CD8-positive, alpha-beta memory T cell (primary cell): ENCODE data around the gene TMA7. TPM values are rescaled to one million over a fixed set of nuclear protein-coding genes. Genes with fewer than 3 reads are reported as not detected.

ENCODE experiments used
- CTCF ChIA-PET: fragments of 350-600 bp; sonication (Branson Sonifier 250); formaldehyde crosslinking; loops from one replicate; lab custom pipeline; 2021; ENCODE audit warnings: antibody characterized with exemption; lab: Charles Lee
- POLR2A ChIA-PET: fragments of 350-600 bp; sonication (Branson Sonifier 250); formaldehyde crosslinking; loops from one replicate; lab custom pipeline; 2021; ENCODE audit warnings: antibody characterized with exemption; lab: Charles Lee
- DNase-seq, 5 donors: peaks; one replicate each; pipeline versions ENCODE4 v3.0.0 to v3.0.0-alpha.2; 2020 to 2022; ENCODE audit warnings: mixed read lengths in 1 of 5
- H3K27ac ChIP-seq: one replicate; pipeline ENCODE4 v1.7.0; 2013; ENCODE audit warnings: low read depth, mild to moderate bottlenecking, low read length, moderate library complexity
- H3K27me3 ChIP-seq: 2 replicates; pipeline ENCODE4 v1.7.0; 2013; ENCODE audit warnings: low read length, mild to moderate bottlenecking; ENCODE audit not compliant: insufficient read depth, poor library complexity, severe bottlenecking
- H3K36me3 ChIP-seq: 2 replicates; pipeline ENCODE4 v1.7.0; 2013; ENCODE audit warnings: mild to moderate bottlenecking, low read length, moderate library complexity; ENCODE audit not compliant: insufficient read depth
- H3K4me1 ChIP-seq: 2 replicates; pipeline ENCODE4 v1.7.0; 2013; ENCODE audit warnings: mild to moderate bottlenecking, low read length, moderate library complexity; ENCODE audit not compliant: insufficient read depth
- H3K4me3 ChIP-seq: 2 replicates; pipeline ENCODE4 v1.7.0; 2013; ENCODE audit warnings: mild to moderate bottlenecking, low read length
- H3K9me3 ChIP-seq: 2 replicates; pipeline ENCODE4 v1.7.0; 2013; ENCODE audit warnings: mild to moderate bottlenecking, low read length
- H3K27ac Mint-ChIP-seq, 8 donors: one replicate each; pipeline ENCODE4 v1.8.0; 2020 to 2021; ENCODE audit warnings: mixed read lengths in 8 of 8, mild to moderate bottlenecking in 6 of 8, inconsistent platforms in 3 of 8, moderate library complexity in 3 of 8
- H3K27me3 Mint-ChIP-seq, 2 donors: one replicate each; pipeline ENCODE4 v1.8.0; 2020 to 2021; ENCODE audit warnings: mixed read lengths in 2 of 2, mild to moderate bottlenecking in 1 of 2, moderate library complexity in 1 of 2
- H3K36me3 Mint-ChIP-seq, 3 donors: one replicate each; pipeline ENCODE4 v1.8.0; 2020 to 2021; ENCODE audit warnings: mixed read lengths in 3 of 3, inconsistent platforms in 1 of 3, mild to moderate bottlenecking in 1 of 3
- H3K4me1 Mint-ChIP-seq, 3 donors: one replicate each; pipeline ENCODE4 v1.8.0; 2020 to 2021; ENCODE audit warnings: mixed read lengths in 3 of 3, inconsistent platforms in 1 of 3, mild to moderate bottlenecking in 1 of 3
- H3K4me3 Mint-ChIP-seq, 7 donors: one replicate each; pipeline ENCODE4 v1.8.0; 2020 to 2021; ENCODE audit warnings: mixed read lengths in 7 of 7, mild to moderate bottlenecking in 6 of 7, moderate library complexity in 4 of 7, inconsistent platforms in 2 of 7
- H3K9me3 Mint-ChIP-seq, 5 donors: one replicate each; pipeline ENCODE4 v1.8.0; 2020 to 2022; ENCODE audit warnings: mixed read lengths in 5 of 5, mild to moderate bottlenecking in 3 of 5, moderate library complexity in 2 of 5, inconsistent platforms in 1 of 5
- polyA plus RNA-seq: library from polyadenylated mRNA; unstranded; fragments of 300-500 nt; fragmentation: Illumina TruSeq; gene quantifications from one replicate; pipeline ENCODE4 v1.2.3, GENCODE V29; 2021
- total RNA-seq, 2 experiments: library from RNA; stranded (reverse); gene quantifications; one replicate each; pipeline ENCODE4 v1.2.3, GENCODE V29; 2021

TMA7 gene
- total and polyA plus RNA-seq, 3 experiments from 2014 or later: 420 to 826 (median 494) TPM

DNA sequence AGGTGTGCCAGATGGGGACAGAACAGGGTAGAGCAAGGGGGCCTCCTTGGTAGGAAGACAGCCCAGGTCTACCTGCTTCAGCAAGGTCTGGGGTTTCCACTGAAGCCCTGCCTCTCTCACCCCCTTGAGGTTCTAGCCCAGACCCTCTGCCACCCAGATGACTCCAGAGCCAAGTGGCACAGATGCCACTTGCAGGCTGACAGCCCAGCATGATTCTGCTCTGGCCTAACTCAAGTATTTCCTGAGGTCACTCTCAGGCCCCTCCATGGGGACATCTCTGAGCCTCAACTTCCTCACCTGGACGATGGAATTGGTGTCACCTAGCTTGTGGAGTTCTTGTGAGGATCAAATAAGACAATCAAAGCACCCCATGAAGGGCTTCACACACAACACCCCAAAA is 34.1 kb upstream of the TMA7 start:
- H3K27me3 Mint-ChIP-seq: peaks cover 0 to under 1% of the 10 kb centered on the region in 2 donors
- no peaks in the 10 kb centered on the region for H3K4me1 Mint-ChIP-seq
- Histone ChIP-seq H3K4me3 (no peak overlapping the region), H3K27me3 (no peaks in the 10 kb centered on the region), H3K36me3 (no peaks in the 10 kb centered on the region), H3K4me1 (no peaks in the 10 kb centered on the region), H3K27ac (no peak overlapping the region), H3K9me3 (no peaks in the 10 kb centered on the region)
- no peaks in the 10 kb centered on the region for H3K9me3 Mint-ChIP-seq
- H3K4me3 Mint-ChIP-seq: peak overlapping the region in 1 of 7 donors; percentile 42
- ChIA-PET POLR2A (no interaction called here), CTCF (interaction anchor here (3.1 to 8.0 kb wide), 2 partner anchors 29 to 30 kb away, joined by 14 to 176 read pairs; no protein-coding TSS in a partner anchor)
- H3K27ac Mint-ChIP-seq: peak overlapping the region in 1 of 8 donors; percentile 10
- peak in 1 of 5 donors; percentile 33 for DNase-seq
- H3K36me3 Mint-ChIP-seq: no peaks in the 10 kb centered on the region

DNA sequence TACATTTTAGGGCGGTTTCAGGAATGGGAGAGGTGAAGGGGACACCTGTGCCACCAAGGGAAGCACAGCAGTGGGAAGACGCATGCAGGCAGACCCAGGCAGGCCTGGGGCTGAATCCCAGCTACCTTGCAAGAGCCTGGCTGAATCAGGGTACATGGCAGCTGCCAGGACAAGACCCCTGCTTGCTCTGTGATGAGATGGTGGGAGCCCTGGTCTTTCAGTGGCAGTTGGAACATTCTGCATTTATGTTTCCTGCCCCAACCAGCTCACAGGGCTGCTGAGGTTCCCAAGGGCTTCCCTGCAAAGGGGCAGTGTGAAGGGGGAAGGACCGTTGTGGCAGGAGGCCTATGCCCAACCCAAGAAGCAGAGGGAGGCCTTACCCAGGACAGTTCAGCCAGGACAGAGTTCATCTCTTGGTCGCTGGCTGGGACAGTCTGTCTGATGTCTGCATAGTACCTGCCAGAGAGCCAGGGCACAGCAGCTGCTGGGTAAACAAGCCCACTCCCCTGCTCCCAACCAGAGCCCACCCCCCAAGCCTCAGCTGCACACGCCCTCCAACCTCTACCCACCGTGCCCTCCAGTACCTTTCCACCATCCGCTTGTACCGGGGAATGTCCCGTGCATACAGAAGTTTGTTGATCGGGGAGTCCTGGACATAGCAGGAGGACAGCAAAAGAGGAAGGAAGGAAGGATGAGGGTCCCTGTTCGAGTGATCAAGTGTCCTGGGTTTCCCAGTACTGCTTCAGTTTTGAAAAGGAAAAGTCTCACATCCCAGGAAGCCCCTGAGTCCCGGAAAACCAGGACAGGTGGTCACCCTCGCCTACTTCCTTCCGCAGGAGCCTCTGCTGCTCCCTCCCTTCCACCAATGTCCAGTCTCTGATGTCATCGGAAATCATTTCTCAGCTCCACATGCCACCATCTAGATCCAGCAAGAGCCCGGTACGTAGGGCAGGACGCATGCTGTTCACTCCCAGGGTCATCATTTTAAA is 33.3 kb upstream of the TMA7 start:
- DNase-seq: peak in 1 of 5 donors; percentile 28
- no peaks in the 10 kb centered on the region for H3K27me3 Mint-ChIP-seq
- H3K4me1 ChIP-seq: no peaks in the 10 kb centered on the region
- H3K27ac ChIP-seq: no peak overlapping the region
- H3K9me3 Mint-ChIP-seq: no peaks in the 10 kb centered on the region
- H3K9me3 ChIP-seq: no peaks in the 10 kb centered on the region
- no peaks in the 10 kb centered on the region for H3K27me3 ChIP-seq
- H3K36me3 Mint-ChIP-seq: peaks cover 0 to 1% (median 0%) of the 10 kb centered on the region in 3 donors
- ChIA-PET CTCF (interaction anchor here (1.7 to 3.1 kb wide), 2 partner anchors 29 to 143 kb away, joined by 7 to 14 read pairs; no protein-coding TSS in a partner anchor), POLR2A (no interaction called here)
- H3K36me3 ChIP-seq: no peaks in the 10 kb centered on the region
- H3K4me1 Mint-ChIP-seq: no peaks in the 10 kb centered on the region
- H3K4me3 Mint-ChIP-seq: no peak overlapping the region
- peak overlapping the region in 1 of 8 donors; percentile 10 for H3K27ac Mint-ChIP-seq
- H3K4me3 ChIP-seq: no peak overlapping the region

DNA sequence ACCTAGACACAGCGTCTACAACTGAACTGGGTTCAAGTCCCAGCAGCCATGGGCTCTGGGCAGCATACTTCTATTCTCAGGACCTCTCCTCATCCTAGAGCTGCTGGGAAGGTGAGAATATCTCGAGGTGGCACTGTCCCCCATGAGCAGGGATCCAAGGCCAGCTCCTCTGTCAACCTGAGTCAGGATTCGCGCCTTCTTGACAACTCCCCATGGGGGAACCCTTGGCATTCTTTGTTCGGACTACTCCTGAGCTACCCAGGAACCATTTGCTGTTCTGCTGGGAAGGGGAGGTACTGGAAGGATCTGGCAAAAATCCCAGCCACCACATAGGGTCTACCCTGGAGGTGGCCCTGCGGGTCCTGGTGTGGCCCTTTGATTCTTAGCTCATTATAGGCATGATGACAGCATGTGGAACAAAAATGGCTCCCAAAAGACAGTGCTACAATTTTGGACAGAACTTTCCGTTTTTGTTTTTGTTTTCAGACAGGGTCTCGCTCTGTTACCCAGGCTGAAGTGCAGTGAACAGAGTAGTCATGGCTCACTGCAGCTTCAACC is 32.4 kb upstream of the TMA7 start:
- Mint-ChIP-seq H3K27me3 (peaks cover 0 to 2% of the 10 kb centered on the region in 2 donors), H3K9me3 (no peaks in the 10 kb centered on the region), H3K4me3 (no peak overlapping the region), H3K4me1 (no peaks in the 10 kb centered on the region), H3K27ac (peak overlapping the region in 1 of 8 donors; percentile 81), H3K36me3 (peaks cover 0 to 1% (median 0%) of the 10 kb centered on the region in 3 donors)
- H3K27me3 ChIP-seq: no peaks in the 10 kb centered on the region
- peak in 2 of 5 donors; percentile 0 to 28 for DNase-seq
- no peaks in the 10 kb centered on the region for H3K9me3 ChIP-seq
- POLR2A ChIA-PET: no interaction called here
- H3K27ac ChIP-seq: no peak overlapping the region
- H3K4me3 ChIP-seq: no peak overlapping the region
- H3K36me3 ChIP-seq: no peaks in the 10 kb centered on the region
- CTCF ChIA-PET: interaction anchor here (1.7 to 3.1 kb wide), 2 partner anchors 29 to 142 kb away, joined by 7 to 14 read pairs; no protein-coding TSS in a partner anchor
- no peaks in the 10 kb centered on the region for H3K4me1 ChIP-seq

DNA sequence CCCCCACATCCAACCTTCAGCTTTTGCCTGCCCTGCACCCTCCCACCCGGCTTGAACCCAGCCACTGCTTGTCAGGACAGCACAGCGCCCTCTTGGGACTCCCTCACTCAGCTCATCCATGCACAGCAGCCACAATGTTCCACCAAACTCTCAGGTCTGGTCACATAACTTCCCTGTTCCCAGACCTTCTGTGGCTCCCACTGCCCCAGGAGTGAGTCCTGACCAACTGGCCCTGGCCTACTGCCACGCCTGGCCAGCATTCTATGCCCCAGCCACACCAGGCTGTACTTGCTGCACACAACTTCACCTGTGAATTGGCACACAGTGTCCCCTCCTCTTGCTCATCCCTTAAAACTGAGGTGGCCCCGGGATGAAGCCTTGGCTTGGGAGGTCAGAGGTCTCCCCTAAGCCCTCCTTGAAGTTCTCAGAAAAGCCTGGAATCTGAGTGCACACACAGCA is 31.2 kb upstream of the TMA7 start:
- DNase-seq: peak in 2 of 5 donors; percentile 0 to 41
- CTCF ChIA-PET: interaction anchor here (0.9 to 3.1 kb wide), 2 partner anchors 8 to 27 kb away, joined by 4 to 14 read pairs; no protein-coding TSS in a partner anchor
- Mint-ChIP-seq H3K27me3 (peaks cover 0 to 2% of the 10 kb centered on the region in 2 donors), H3K36me3 (peaks cover 0 to 1% (median 0%) of the 10 kb centered on the region in 3 donors), H3K27ac (no peak overlapping the region), H3K4me3 (no peak overlapping the region), H3K9me3 (no peaks in the 10 kb centered on the region), H3K4me1 (no peaks in the 10 kb centered on the region)
- Histone ChIP-seq H3K4me3 (no peak overlapping the region), H3K27ac (no peak overlapping the region), H3K9me3 (no peaks in the 10 kb centered on the region), H3K4me1 (no peaks in the 10 kb centered on the region), H3K27me3 (no peaks in the 10 kb centered on the region), H3K36me3 (no peaks in the 10 kb centered on the region)
- POLR2A ChIA-PET: interaction anchor here (0.5 to 0.6 kb wide), 2 partner anchors 492 to 1436 kb away, joined by 5 to 8 read pairs; no protein-coding TSS in a partner anchor

DNA sequence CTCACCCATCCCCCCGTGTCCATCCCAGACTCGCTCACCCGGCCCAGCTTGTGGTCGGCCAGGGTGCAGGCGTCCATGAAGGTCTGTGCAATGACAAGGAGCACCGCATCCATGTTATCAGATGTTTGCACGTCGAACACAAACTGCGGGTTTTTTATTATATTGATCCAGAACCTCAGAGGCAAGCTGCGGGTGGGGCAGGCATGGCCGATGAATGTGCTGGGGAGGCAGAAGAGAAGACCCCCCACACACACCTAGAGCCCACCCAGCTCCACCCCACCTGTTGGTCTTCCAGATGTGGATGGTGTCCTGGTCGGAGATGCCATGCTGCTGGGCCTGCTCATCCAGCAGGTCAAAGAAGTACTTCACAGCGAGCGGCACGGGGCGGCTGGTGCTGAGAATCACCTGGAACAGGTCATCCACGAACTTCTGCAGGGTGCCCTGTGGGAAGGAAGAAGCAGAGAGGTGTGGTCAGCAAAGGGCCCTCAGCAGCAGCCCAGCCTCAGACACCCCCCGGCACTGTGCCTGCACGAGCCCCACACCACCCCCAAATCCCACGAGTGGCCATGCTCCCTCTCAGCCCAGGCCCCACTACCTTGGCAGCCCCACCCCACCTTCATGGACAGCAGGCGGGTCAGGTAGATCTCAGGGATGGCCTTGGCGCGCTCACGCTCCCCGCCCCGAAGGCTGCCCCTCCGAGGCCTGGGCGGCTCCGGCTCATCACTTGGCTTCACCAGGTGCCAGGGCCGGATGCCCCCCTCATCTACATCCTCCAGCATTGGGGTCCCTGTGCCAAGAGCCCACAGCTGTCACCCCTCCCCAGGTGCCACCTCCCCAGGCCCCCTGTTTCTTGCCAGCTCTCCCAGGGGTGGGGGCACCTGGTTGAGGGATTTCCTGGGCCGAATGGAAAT is 30.5 kb upstream of the TMA7 start:
- ChIA-PET CTCF (interaction anchor here (0.9 to 2.7 kb wide), 2 partner anchors 9 to 26 kb away, joined by 4 to 11 read pairs; no protein-coding TSS in a partner anchor), POLR2A (interaction anchor here (0.5 kb wide), 1 partner anchor 1436 kb away, joined by 5 read pairs; no protein-coding TSS in a partner anchor)
- H3K9me3 ChIP-seq: no peaks in the 10 kb centered on the region
- no peaks in the 10 kb centered on the region for H3K36me3 ChIP-seq
- H3K27ac ChIP-seq: no peak overlapping the region
- H3K36me3 Mint-ChIP-seq: peaks cover 0 to 1% (median 0%) of the 10 kb centered on the region in 3 donors
- no peaks in the 10 kb centered on the region for H3K4me1 Mint-ChIP-seq
- H3K4me3 ChIP-seq: no peak overlapping the region
- H3K27ac Mint-ChIP-seq: peak overlapping the region in 1 of 8 donors; percentile 78
- H3K27me3 Mint-ChIP-seq: peaks cover 0 to 2% of the 10 kb centered on the region in 2 donors
- H3K4me3 Mint-ChIP-seq: no peak overlapping the region
- H3K27me3 ChIP-seq: no peaks in the 10 kb centered on the region
- H3K4me1 ChIP-seq: no peaks in the 10 kb centered on the region
- H3K9me3 Mint-ChIP-seq: no peaks in the 10 kb centered on the region
- peak in 2 of 5 donors; percentile 0 to 19 for DNase-seq

DNA sequence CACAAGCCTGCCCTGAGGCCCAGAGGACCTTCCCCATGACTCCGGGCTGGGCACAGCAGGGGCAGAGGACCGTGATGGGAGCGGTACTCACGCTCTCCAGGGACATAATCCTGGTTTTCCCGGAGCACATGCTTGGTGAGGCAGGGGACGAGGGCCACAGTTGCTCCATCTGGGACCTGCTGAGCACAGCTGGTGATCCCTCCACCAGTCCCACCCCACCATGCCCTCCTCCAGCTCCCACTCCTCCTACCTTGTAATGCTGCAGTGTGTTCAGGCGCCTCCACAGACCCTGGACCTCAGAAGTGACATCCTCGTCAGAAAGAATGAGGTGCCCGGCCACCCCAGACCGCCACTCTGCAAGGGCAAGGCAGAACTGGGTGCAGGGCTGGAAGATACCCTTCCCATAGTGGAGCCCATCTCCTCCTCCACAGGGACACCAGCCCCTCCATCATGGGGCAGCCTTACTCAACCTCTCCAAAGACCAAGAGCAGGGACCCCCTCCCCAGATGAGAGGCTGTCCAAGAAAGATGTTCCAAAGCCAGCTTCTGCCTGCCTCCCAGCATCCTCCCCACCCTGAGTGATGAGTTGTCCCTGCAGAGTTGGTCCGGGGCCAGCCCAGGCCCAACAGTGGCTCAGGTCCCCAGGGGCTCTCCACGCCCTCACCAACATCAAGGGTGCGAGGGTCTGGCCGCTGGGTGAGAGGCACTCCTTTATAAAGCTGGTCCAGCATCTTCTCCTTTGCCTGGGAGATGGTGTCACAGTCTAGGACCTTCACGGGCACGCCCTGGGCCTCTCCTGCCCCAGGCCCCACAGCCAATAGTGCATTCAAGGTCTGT is 29.6 kb upstream of the TMA7 start:
- Histone ChIP-seq H3K27me3 (no peaks in the 10 kb centered on the region), H3K36me3 (no peaks in the 10 kb centered on the region), H3K4me1 (no peaks in the 10 kb centered on the region), H3K4me3 (no peak overlapping the region), H3K27ac (no peak overlapping the region), H3K9me3 (no peaks in the 10 kb centered on the region)
- Mint-ChIP-seq H3K27me3 (peaks cover 0 to 2% of the 10 kb centered on the region in 2 donors), H3K4me3 (no peak overlapping the region), H3K9me3 (no peaks in the 10 kb centered on the region), H3K36me3 (peaks cover 0 to 1% (median 0%) of the 10 kb centered on the region in 3 donors), H3K27ac (peak overlapping the region in 1 of 8 donors; percentile 79), H3K4me1 (no peaks in the 10 kb centered on the region)
- POLR2A ChIA-PET: no interaction called here
- CTCF ChIA-PET: interaction anchor here (2.7 to 2.8 kb wide), 2 partner anchors 10 to 25 kb away, joined by 11 to 14 read pairs; no protein-coding TSS in a partner anchor
- peak in 1 of 5 donors; percentile 32 for DNase-seq
